GM23248 (cell line): ENCODE data around the gene PHOSPHO1.

ENCODE experiments used
- EZH2 ChIP-seq: fragments of 200-600 bp; sonication (generic); IDR thresholded peaks from 2 replicates; pipeline ENCODE4 v1.6.1; 2018; ENCODE audit warnings: antibody characterized with exemption, mild to moderate bottlenecking; ENCODE audit not compliant: insufficient read depth, poor library complexity, severe bottlenecking
- EZH2phosphoT487 ChIP-seq: fragments of 200-600 bp; sonication (generic); IDR thresholded peaks from 2 replicates; pipeline ENCODE4 v1.6.1; 2018; ENCODE audit warnings: antibody characterized with exemption, moderate library complexity, mild to moderate bottlenecking, low read depth; ENCODE audit not compliant: insufficient read depth

- TF ChIP-seq EZH2phosphoT487 (no peak), EZH2 (no peak)
These were observed 34.1 kb downstream of the PHOSPHO1 start for GRCh38 chr17:49196520-49196919.
